ENCODE measurements around the gene CHCHD5.

The CHCHD5 gene

GRCh38 chr2:112600634-112601033, 16.2 kb downstream of the CHCHD5 start:
- 100% methylated on average over 2 of the region's 3 CpGs for WGBS (ENCODE audit: insufficient coverage)
- Histone ChIP-seq H3K4me3 (ENCODE audit: control insufficient read depth in 1 of 7, extremely low read depth in 1 of 7, insufficient read depth in 4 of 7, low read depth in 2 of 7, low read length in 6 of 7) (no peak overlapping the region), H3K9me3 (ENCODE audit: control extremely low read depth in 1 of 5, control insufficient read depth in 4 of 5, insufficient read depth in 2 of 5, low read depth in 1 of 5, low read length in 4 of 5) (no peaks in the 10 kb centered on the region), H3K27me3 (replicated peaks in 2 of 5; ENCODE audit: control insufficient read depth in 4 of 5, insufficient read depth in 5 of 5, low read length in 4 of 5) (no peaks in the 10 kb centered on the region), H3K4me1 (ENCODE audit: control extremely low read depth in 1 of 4, control insufficient read depth in 4 of 4, insufficient read depth in 4 of 4, low read length in 3 of 4) (peaks cover 0 to 8% (median 6%) of the 10 kb centered on the region in 4 experiments), H3K36me3 (ENCODE audit: control insufficient read depth in 4 of 4, insufficient read depth in 4 of 4, low read length in 3 of 4) (no peaks in the 10 kb centered on the region), H3K27ac (ENCODE audit: insufficient read depth in 1 of 2, low read depth in 1 of 2, low read length in 2 of 2, poor library complexity in 1 of 2, severe bottlenecking in 2 of 2) (no peak overlapping the region)
- ChIA-PET POLR2A (no interaction called here), CTCF (interaction anchor here (0.5 to 11.6 kb wide), 22 partner anchors 8 to 340 kb away, joined by 3 to 158 read pairs (median 4); partner anchors contain the start of genes CHCHD5, NT5DC4 and SLC20A1)
- no peak for DNase-seq

GRCh38 chr2:112601754-112602153, 17.3 kb downstream of the CHCHD5 start:
- H3K36me3 ChIP-seq (ENCODE audit: control insufficient read depth in 4 of 4, insufficient read depth in 4 of 4, low read length in 3 of 4), result no peaks in the 10 kb centered on the region

GRCh38 chr2:112602917-112603316, 18.5 kb downstream of the CHCHD5 start:
- Histone ChIP-seq H3K4me3 (ENCODE audit: control insufficient read depth in 1 of 7, extremely low read depth in 1 of 7, insufficient read depth in 4 of 7, low read depth in 2 of 7, low read length in 6 of 7) (no peak overlapping the region), H3K27me3 (replicated peaks in 2 of 5; ENCODE audit: control insufficient read depth in 4 of 5, insufficient read depth in 5 of 5, low read length in 4 of 5) (no peaks in the 10 kb centered on the region), H3K36me3 (ENCODE audit: control insufficient read depth in 4 of 4, insufficient read depth in 4 of 4, low read length in 3 of 4) (no peaks in the 10 kb centered on the region), H3K27ac (ENCODE audit: insufficient read depth in 1 of 2, low read depth in 1 of 2, low read length in 2 of 2, poor library complexity in 1 of 2, severe bottlenecking in 2 of 2) (no peak overlapping the region), H3K9me3 (ENCODE audit: control extremely low read depth in 1 of 5, control insufficient read depth in 4 of 5, insufficient read depth in 2 of 5, low read depth in 1 of 5, low read length in 4 of 5) (no peaks in the 10 kb centered on the region), H3K4me1 (ENCODE audit: control extremely low read depth in 1 of 4, control insufficient read depth in 4 of 4, insufficient read depth in 4 of 4, low read length in 3 of 4) (peaks cover 0 to 8% (median 6%) of the 10 kb centered on the region in 4 experiments)
- WGBS (ENCODE audit: insufficient coverage), result 100% methylated on average over 2 of the region's 3 CpGs
- POLR2A ChIA-PET, result interaction anchor here (0.6 kb wide), 1 partner anchor 19 kb away, joined by 3 read pairs; no protein-coding TSS in a partner anchor
- DNase-seq, result no peak
- CTCF ChIA-PET, result interaction anchor here (0.6 to 11.6 kb wide), 4 partner anchors 22 to 480 kb away, joined by 3 to 158 read pairs (median 13); no protein-coding TSS in a partner anchor

More at GRCh38 chr2:112601754-112602153, 17.3 kb downstream of the CHCHD5 start:
- CTCF ChIA-PET, result interaction anchor here (1.5 to 11.6 kb wide), 7 partner anchors 9 to 125 kb away, joined by 3 to 158 read pairs (median 7); no protein-coding TSS in a partner anchor
- WGBS (ENCODE audit: insufficient coverage), result 100% methylated on average over 3 of the region's 3 CpGs
- H3K27me3 ChIP-seq (replicated peaks in 2 of 5; ENCODE audit: control insufficient read depth in 4 of 5, insufficient read depth in 5 of 5, low read length in 4 of 5), result no peaks in the 10 kb centered on the region
- H3K4me1 ChIP-seq (ENCODE audit: control extremely low read depth in 1 of 4, control insufficient read depth in 4 of 4, insufficient read depth in 4 of 4, low read length in 3 of 4), result peaks cover 0 to 8% (median 6%) of the 10 kb centered on the region in 4 experiments
- H3K9me3 ChIP-seq (ENCODE audit: control extremely low read depth in 1 of 5, control insufficient read depth in 4 of 5, insufficient read depth in 2 of 5, low read depth in 1 of 5, low read length in 4 of 5), result no peaks in the 10 kb centered on the region
- no peak overlapping the region for H3K4me3 ChIP-seq (ENCODE audit: control insufficient read depth in 1 of 7, extremely low read depth in 1 of 7, insufficient read depth in 4 of 7, low read depth in 2 of 7, low read length in 6 of 7)
- DNase-seq, result no peak
- no peak overlapping the region for H3K27ac ChIP-seq (ENCODE audit: insufficient read depth in 1 of 2, low read depth in 1 of 2, low read length in 2 of 2, poor library complexity in 1 of 2, severe bottlenecking in 2 of 2)
- POLR2A ChIA-PET, result no interaction called here

- ChIA-PET CTCF (interaction anchor here (1.0 to 11.6 kb wide), 5 partner anchors 9 to 133 kb away, joined by 3 to 158 read pairs (median 6); no protein-coding TSS in a partner anchor), POLR2A (no interaction called here)
- H3K4me1 ChIP-seq (ENCODE audit: control extremely low read depth in 1 of 4, control insufficient read depth in 4 of 4, insufficient read depth in 4 of 4, low read length in 3 of 4), result peaks cover 0 to 8% (median 6%) of the 10 kb centered on the region in 4 experiments
- H3K27me3 ChIP-seq (replicated peaks in 2 of 5; ENCODE audit: control insufficient read depth in 4 of 5, insufficient read depth in 5 of 5, low read length in 4 of 5), result no peaks in the 10 kb centered on the region
- DNase-seq, result no peak
- no peaks in the 10 kb centered on the region for H3K36me3 ChIP-seq (ENCODE audit: control insufficient read depth in 4 of 4, insufficient read depth in 4 of 4, low read length in 3 of 4)
- H3K4me3 ChIP-seq (ENCODE audit: control insufficient read depth in 1 of 7, extremely low read depth in 1 of 7, insufficient read depth in 4 of 7, low read depth in 2 of 7, low read length in 6 of 7), result no peak overlapping the region
- H3K27ac ChIP-seq (ENCODE audit: insufficient read depth in 1 of 2, low read depth in 1 of 2, low read length in 2 of 2, poor library complexity in 1 of 2, severe bottlenecking in 2 of 2), result no peak overlapping the region
- WGBS (ENCODE audit: insufficient coverage), result 94% methylated on average over 2 of the region's 2 CpGs
- no peaks in the 10 kb centered on the region for H3K9me3 ChIP-seq (ENCODE audit: control extremely low read depth in 1 of 5, control insufficient read depth in 4 of 5, insufficient read depth in 2 of 5, low read depth in 1 of 5, low read length in 4 of 5)
These were observed 19.3 kb downstream of the CHCHD5 start for GRCh38 chr2:112603731-112604130.

- Histone ChIP-seq H3K4me1 (ENCODE audit: control extremely low read depth in 1 of 4, control insufficient read depth in 4 of 4, insufficient read depth in 4 of 4, low read length in 3 of 4) (peaks cover 0 to 4% (median 2%) of the 10 kb centered on the region in 4 experiments), H3K27me3 (replicated peaks in 2 of 5; ENCODE audit: control insufficient read depth in 4 of 5, insufficient read depth in 5 of 5, low read length in 4 of 5) (no peaks in the 10 kb centered on the region), H3K4me3 (ENCODE audit: control insufficient read depth in 1 of 7, extremely low read depth in 1 of 7, insufficient read depth in 4 of 7, low read depth in 2 of 7, low read length in 6 of 7) (no peak overlapping the region), H3K27ac (ENCODE audit: insufficient read depth in 1 of 2, low read depth in 1 of 2, low read length in 2 of 2, poor library complexity in 1 of 2, severe bottlenecking in 2 of 2) (no peak overlapping the region), H3K9me3 (ENCODE audit: control extremely low read depth in 1 of 5, control insufficient read depth in 4 of 5, insufficient read depth in 2 of 5, low read depth in 1 of 5, low read length in 4 of 5) (no peaks in the 10 kb centered on the region), H3K36me3 (ENCODE audit: control insufficient read depth in 4 of 4, insufficient read depth in 4 of 4, low read length in 3 of 4) (no peaks in the 10 kb centered on the region)
- POLR2A ChIA-PET, result no interaction called here
- CTCF ChIA-PET, result interaction anchor here (0.6 to 11.6 kb wide), 11 partner anchors 10 to 131 kb away, joined by 3 to 158 read pairs (median 3); no protein-coding TSS in a partner anchor
- 82% methylated on average over 3 of the region's 4 CpGs for WGBS (ENCODE audit: insufficient coverage)
- DNase-seq, result no peak
These were observed 20.5 kb downstream of the CHCHD5 start for GRCh38 chr2:112604952-112605351.

- no peaks in the 10 kb centered on the region for H3K9me3 ChIP-seq (ENCODE audit: control extremely low read depth in 1 of 5, control insufficient read depth in 4 of 5, insufficient read depth in 2 of 5, low read depth in 1 of 5, low read length in 4 of 5)
- H3K4me3 ChIP-seq (ENCODE audit: control insufficient read depth in 1 of 7, extremely low read depth in 1 of 7, insufficient read depth in 4 of 7, low read depth in 2 of 7, low read length in 6 of 7), result no peak overlapping the region
- H3K27ac ChIP-seq (ENCODE audit: insufficient read depth in 1 of 2, low read depth in 1 of 2, low read length in 2 of 2, poor library complexity in 1 of 2, severe bottlenecking in 2 of 2), result no peak overlapping the region
- H3K36me3 ChIP-seq (ENCODE audit: control insufficient read depth in 4 of 4, insufficient read depth in 4 of 4, low read length in 3 of 4), result no peaks in the 10 kb centered on the region
- DNase-seq, result no peak
- WGBS (ENCODE audit: insufficient coverage), result 100% methylated on average over 4 of the region's 5 CpGs
- no peaks in the 10 kb centered on the region for H3K27me3 ChIP-seq (replicated peaks in 2 of 5; ENCODE audit: control insufficient read depth in 4 of 5, insufficient read depth in 5 of 5, low read length in 4 of 5)
- ChIA-PET POLR2A (no interaction called here), CTCF (interaction anchor here (1.0 to 4.2 kb wide), 4 partner anchors 15 to 121 kb away, joined by 3 to 21 read pairs (median 4); no protein-coding TSS in a partner anchor)
- H3K4me1 ChIP-seq (ENCODE audit: control extremely low read depth in 1 of 4, control insufficient read depth in 4 of 4, insufficient read depth in 4 of 4, low read length in 3 of 4), result no peaks in the 10 kb centered on the region
These were observed 21.5 kb downstream of the CHCHD5 start for GRCh38 chr2:112605926-112606325.

- Histone ChIP-seq H3K4me1 (ENCODE audit: control extremely low read depth in 1 of 4, control insufficient read depth in 4 of 4, insufficient read depth in 4 of 4, low read length in 3 of 4) (no peaks in the 10 kb centered on the region), H3K36me3 (ENCODE audit: control insufficient read depth in 4 of 4, insufficient read depth in 4 of 4, low read length in 3 of 4) (no peaks in the 10 kb centered on the region), H3K9me3 (ENCODE audit: control extremely low read depth in 1 of 5, control insufficient read depth in 4 of 5, insufficient read depth in 2 of 5, low read depth in 1 of 5, low read length in 4 of 5) (no peaks in the 10 kb centered on the region), H3K27ac (ENCODE audit: insufficient read depth in 1 of 2, low read depth in 1 of 2, low read length in 2 of 2, poor library complexity in 1 of 2, severe bottlenecking in 2 of 2) (no peak overlapping the region), H3K27me3 (replicated peaks in 2 of 5; ENCODE audit: control insufficient read depth in 4 of 5, insufficient read depth in 5 of 5, low read length in 4 of 5) (no peaks in the 10 kb centered on the region), H3K4me3 (ENCODE audit: control insufficient read depth in 1 of 7, extremely low read depth in 1 of 7, insufficient read depth in 4 of 7, low read depth in 2 of 7, low read length in 6 of 7) (no peak overlapping the region)
- no peak for DNase-seq
- POLR2A ChIA-PET, result no interaction called here
- 95% methylated on average over 4 of the region's 4 CpGs for WGBS (ENCODE audit: insufficient coverage)
- CTCF ChIA-PET, result interaction anchor here (1.1 to 4.2 kb wide), 2 partner anchors 9 to 19 kb away, joined by 4 to 21 read pairs; no protein-coding TSS in a partner anchor
These were observed 22.1 kb downstream of the CHCHD5 start for GRCh38 chr2:112606547-112606946.

Data from common myeloid progenitor, CD34-positive (primary cell).